Hepatic stellate cell (primary cell): Measurements from ENCODE around the gene RASA4.
"Not testable (repeated sequence)": the region's sequence is repeated elsewhere in the genome, so short reads cannot be mapped to it uniquely, and the experiment has no call there.

Experiments used
- DNase-seq: peaks from one replicate; pipeline ENCODE4 v3.0.0; 2011; ENCODE audit warnings: low spot score

The RASA4 gene

GRCh38 chr7:102606848-102607247, 9.7 kb downstream of the RASA4 start:
- not testable (repeated sequence) for DNase-seq

GRCh38 chr7:102604431-102605145, 12.0 kb downstream of the RASA4 start:
- not testable (repeated sequence) for DNase-seq

- not testable (repeated sequence) for DNase-seq
Observed at GRCh38 chr7:102602317-102602716, 14.2 kb downstream of the RASA4 start.

- DNase-seq, result not testable (repeated sequence)
Observed at GRCh38 chr7:102599699-102600098, 16.9 kb downstream of the RASA4 start.

- not testable (repeated sequence) for DNase-seq
Observed at GRCh38 chr7:102596036-102596435, 20.5 kb downstream of the RASA4 start.

GRCh38 chr7:102593637-102594334, 22.8 kb downstream of the RASA4 start:
- DNase-seq, result not testable (repeated sequence)

- not testable (repeated sequence) for DNase-seq
Observed at GRCh38 chr7:102592477-102593019, 24.0 kb downstream of the RASA4 start.

- not testable (repeated sequence) for DNase-seq
Observed at GRCh38 chr7:102589857-102590256, 26.7 kb downstream of the RASA4 start.

- DNase-seq, result not testable (repeated sequence)
Observed at GRCh38 chr7:102583495-102583894, 33.1 kb downstream of the RASA4 start.

- not testable (repeated sequence) for DNase-seq
Observed at GRCh38 chr7:102581722-102582121, 34.8 kb downstream of the RASA4 start.

- not testable (repeated sequence) for DNase-seq
Observed at GRCh38 chr7:102578486-102578885, 38.1 kb downstream of the RASA4 start.

GRCh38 chr7:102577315-102578240, 39.0 kb downstream of the RASA4 start:
- not testable (repeated sequence) for DNase-seq

- not testable (repeated sequence) for DNase-seq
Observed at GRCh38 chr7:102576363-102576762, 40.2 kb downstream of the RASA4 start.

GRCh38 chr7:102574607-102575006, 41.9 kb downstream of the RASA4 start:
- DNase-seq, result not testable (repeated sequence)

GRCh38 chr7:102572261-102573239, 44.0 kb downstream of the RASA4 start, which contains the start of gene POLR2J3:
TSS of gene POLR2J3 (minus strand) at chr7:102572583. CDS start at chr7:102572521, 62 bp downstream.
- not testable (repeated sequence) for DNase-seq

- DNase-seq, result not testable (repeated sequence)
Observed at GRCh38 chr7:102568620-102569019, 47.9 kb downstream of the RASA4 start.

GRCh38 chr7:102550808-102551422, 65.6 kb downstream of the RASA4 start, which contains the start of gene SPDYE2:
TSS of gene SPDYE2 (plus strand) at chr7:102551226. CDS start at chr7:102553256, 2,030 bp downstream.
- DNase-seq, result not testable (repeated sequence)

- DNase-seq, result not testable (repeated sequence)
Observed at GRCh38 chr7:102546353-102546752, 70.2 kb downstream of the RASA4 start.

- DNase-seq, result not testable (repeated sequence)
Observed at GRCh38 chr7:102545288-102545687, 71.3 kb downstream of the RASA4 start.

GRCh38 chr7:102544372-102544771, 72.2 kb downstream of the RASA4 start:
- not testable (repeated sequence) for DNase-seq
